AG10803 (cell line): ENCODE results near the gene ZNF135.

ENCODE experiments used
- DNase-seq: peaks from one replicate; pipeline ENCODE4 v3.0.0; 2010; ENCODE audit warnings: low read depth
- H3K4me3 ChIP-seq: 2 replicates; pipeline ENCODE4 v1.5.1; 2011; ENCODE audit warnings: mild to moderate bottlenecking, low read length, control low read depth
- CTCF ChIP-seq: conservative IDR thresholded peaks from 2 replicates; pipeline ENCODE4 v1.5.1; 2011; ENCODE audit warnings: mild to moderate bottlenecking, low read length, control low read depth, inconsistent platforms

ZNF135 gene

GRCh38 chr19:58079792-58080191, 20.7 kb downstream of the ZNF135 start:
- DNase-seq = no peak
- no peak overlapping the region for H3K4me3 ChIP-seq
- no peak for TF ChIP-seq CTCF

DNA sequence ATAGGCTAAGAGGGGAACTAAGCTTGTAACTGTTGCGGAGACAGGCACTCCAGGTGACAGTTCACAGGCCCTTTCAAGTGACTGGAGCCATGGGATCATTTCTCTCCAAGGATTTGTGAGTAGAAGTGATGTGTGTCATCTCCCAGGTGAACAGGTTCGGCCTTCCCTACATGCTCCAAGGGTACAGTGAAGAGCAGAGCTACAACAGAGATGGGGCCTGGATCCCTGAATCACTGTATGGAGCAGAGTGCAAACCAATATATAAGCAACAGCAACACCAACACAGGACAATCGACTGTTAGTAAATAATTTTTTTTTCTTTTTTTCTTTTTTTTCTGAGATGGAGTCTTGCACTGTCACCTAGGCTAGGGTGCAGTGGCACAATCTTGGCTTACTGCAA, 23.9 kb downstream of the ZNF135 start:
- H3K4me3 ChIP-seq = no peak overlapping the region
- TF ChIP-seq CTCF = no peak
- no peak for DNase-seq

DNA sequence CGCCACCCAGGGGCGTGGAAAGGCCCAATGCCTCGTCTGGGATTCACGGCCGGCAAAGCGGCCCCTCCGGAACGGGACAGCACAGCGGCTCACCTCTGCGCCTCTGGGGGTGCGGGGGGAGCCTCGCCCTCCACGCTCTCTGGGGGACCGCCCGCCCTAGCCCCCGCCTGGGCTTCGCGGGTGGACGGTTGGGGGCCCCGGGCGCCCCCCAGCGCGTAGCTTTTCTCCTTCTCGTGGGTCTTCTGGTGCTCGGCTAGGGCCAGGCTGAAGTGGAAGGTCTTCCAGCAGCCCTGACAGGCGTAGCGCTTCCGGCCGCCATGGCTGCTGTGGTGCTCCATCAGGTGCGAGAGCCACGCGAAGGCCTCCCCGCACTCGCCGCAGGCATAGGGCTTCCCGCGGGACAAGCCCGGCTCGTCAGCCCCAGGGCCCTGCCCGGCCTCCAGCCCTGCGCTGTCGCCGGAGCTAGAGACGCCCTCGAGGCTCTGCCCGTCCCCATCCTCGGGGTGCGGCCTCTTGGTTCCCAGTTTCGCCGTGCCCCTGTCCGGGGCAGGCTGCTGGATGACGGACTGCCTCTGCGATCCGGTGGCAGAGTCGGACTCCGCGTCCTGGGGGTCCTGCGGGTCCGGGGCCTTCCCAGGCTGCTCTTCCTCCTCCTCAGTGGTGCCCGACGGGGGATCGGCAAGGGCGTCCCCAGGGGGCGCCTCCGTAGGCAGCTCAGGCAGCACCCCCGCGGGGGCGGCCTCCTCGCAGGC, 25.7 kb downstream of the ZNF135 start:
- TF ChIP-seq CTCF = no peak
- no peak overlapping the region for H3K4me3 ChIP-seq
- no peak for DNase-seq

- TF ChIP-seq CTCF = no peak
- DNase-seq = no peak
- no peak overlapping the region for H3K4me3 ChIP-seq
These were observed 26.3 kb downstream of the ZNF135 start for GRCh38 chr19:58085348-58085875.

DNA sequence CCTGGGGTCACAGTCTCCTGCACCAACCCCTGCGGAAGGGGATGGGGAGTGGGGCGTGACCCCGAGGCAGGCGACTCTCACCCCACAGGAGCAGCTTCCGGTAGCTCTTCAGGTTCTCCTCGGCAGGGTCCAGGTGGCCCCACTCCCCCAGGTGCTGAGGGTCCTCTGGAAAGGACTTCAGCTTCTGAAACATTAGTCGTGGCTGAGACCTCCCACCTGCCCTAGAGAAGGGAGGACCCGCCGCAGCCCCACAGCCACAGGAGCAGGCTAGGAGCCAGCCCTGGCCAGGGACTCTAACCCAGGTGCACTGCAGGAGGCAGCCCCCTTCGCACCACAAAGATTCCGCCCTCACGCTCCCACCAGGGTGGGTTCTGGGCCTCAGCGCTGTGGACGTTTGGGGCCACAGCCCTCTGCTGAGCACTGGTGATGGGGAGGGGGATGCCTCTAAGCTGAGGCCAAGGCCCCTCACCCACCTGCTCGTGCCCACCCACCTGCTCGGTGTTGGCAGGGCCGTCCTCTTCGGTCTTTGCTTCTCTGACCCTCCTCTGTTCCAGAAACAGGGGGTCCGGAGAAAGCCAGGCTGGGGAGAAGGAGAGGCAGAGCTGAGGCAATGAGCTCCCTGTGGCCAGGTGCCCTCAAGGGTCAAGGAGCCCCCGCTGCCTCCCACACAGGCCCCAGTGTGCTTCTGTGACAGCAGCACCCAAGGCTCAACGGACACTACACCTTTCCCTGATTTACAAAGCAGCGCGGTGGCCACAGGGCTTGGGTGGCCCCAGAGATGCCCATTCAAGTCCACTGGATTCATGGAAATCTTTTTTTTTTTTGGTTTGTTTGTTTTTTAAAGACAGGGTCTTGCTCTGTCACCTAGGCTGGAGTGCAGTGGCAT, 28.0 kb downstream of the ZNF135 start:
- DNase-seq = no peak
- no peak overlapping the region for H3K4me3 ChIP-seq
- TF ChIP-seq CTCF = no peak

DNA sequence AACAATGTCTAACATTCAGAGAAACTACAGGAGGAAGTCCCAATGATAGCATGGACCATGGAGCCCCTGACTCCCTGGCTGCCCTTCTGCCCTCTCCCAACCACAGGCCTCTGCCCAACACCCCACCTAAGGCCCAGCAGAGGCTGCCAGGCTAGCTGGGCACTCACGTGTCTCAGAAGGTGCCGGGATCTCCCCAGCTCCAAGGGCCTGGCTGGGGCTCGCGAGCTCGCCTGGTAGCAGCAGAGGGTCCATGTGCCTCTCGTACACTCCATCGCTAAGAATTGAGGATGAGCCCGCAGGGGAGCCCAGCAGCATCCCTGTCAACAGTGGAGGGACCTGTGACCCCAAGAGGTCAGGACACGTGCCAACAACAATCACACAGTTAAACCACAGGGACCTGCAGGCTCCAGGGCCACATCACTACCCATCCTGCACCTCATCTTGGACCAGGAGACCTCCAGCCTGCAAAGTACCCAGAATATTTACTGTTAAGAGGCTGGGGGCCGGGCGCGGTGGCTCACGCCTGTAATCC, 29.5 kb downstream of the ZNF135 start:
- TF ChIP-seq CTCF = no peak
- H3K4me3 ChIP-seq = no peak overlapping the region
- no peak for DNase-seq
